Lung (tissue), 16 donors: Measurements from ENCODE around the gene TAB3. TPM values are rescaled to one million over a fixed set of nuclear protein-coding genes. Genes with fewer than 3 reads are reported as not detected.
A peak's percentile ranks its signal among the peaks of the same experiment; 100 is the strongest.

Experiments
- ATAC-seq: fragments of 200-7000 bp; cut with Tn5 transposase; one replicate; pipeline ENCODE4 v1.9.1; 2020; ENCODE audit warnings: moderate number of reproducible peaks; ENCODE audit not compliant: insufficient read depth, low FRiP score
- DNase-seq, 3 donors: peaks; one replicate each; pipeline ENCODE4 v3.0.0-alpha.2; 2013 to 2017
- H3K27ac ChIP-seq, 2 donors: one replicate each; pipeline ENCODE4 v1.5.1; 2013; ENCODE audit warnings: mild to moderate bottlenecking in 2 of 2, moderate library complexity in 2 of 2, control low read depth in 1 of 2, inconsistent platforms in 1 of 2, low read depth in 1 of 2, low read length in 1 of 2
- H3K27me3 ChIP-seq, 3 donors: one replicate each; pipeline ENCODE4 v1.5.1; 2013; ENCODE audit warnings: low read length in 2 of 3; ENCODE audit not compliant: control insufficient read depth in 3 of 3, insufficient read depth in 3 of 3
- H3K36me3 ChIP-seq, 4 donors: one replicate each; pipeline ENCODE4 v1.5.1; 2013; ENCODE audit warnings: low read length in 4 of 4, mild to moderate bottlenecking in 1 of 4, moderate library complexity in 1 of 4; ENCODE audit not compliant: control insufficient read depth in 4 of 4, insufficient read depth in 4 of 4
- H3K4me1 ChIP-seq, 5 donors: one replicate each; pipeline ENCODE4 v1.5.1; 2013; ENCODE audit warnings: low read length in 5 of 5, mild to moderate bottlenecking in 2 of 5, moderate library complexity in 1 of 5; ENCODE audit not compliant: control insufficient read depth in 5 of 5, insufficient read depth in 5 of 5
- H3K4me3 ChIP-seq: one replicate; pipeline ENCODE4 v1.5.1; 2013; ENCODE audit warnings: mild to moderate bottlenecking, control low read depth, moderate library complexity
- H3K9ac ChIP-seq, 2 donors: one replicate each; pipeline ENCODE4 v1.5.1; 2013; ENCODE audit warnings: low read length in 2 of 2, control low read depth in 1 of 2; ENCODE audit not compliant: insufficient read depth in 1 of 2
- H3K9me3 ChIP-seq, 4 donors: one replicate each; pipeline ENCODE4 v1.5.1; 2013; ENCODE audit warnings: low read length in 3 of 4, mild to moderate bottlenecking in 1 of 4, moderate library complexity in 1 of 4; ENCODE audit not compliant: control insufficient read depth in 4 of 4, insufficient read depth in 3 of 4
- WGBS, 2 donors: extraction: QIAGEN DNeasy Blood & Tissue Kit; methylation state at CpG; one replicate each; pipeline ENCODE4 v1.1.7; 2013; 5-methylcytosine and 5-hydroxymethylcytosine counted together
- long read RNA-seq, 5 donors: transcript quantifications; one replicate each; lab custom pipeline, GENCODE V29; 2026
- polyA plus RNA-seq, 2 donors: library from polyadenylated mRNA; stranded (reverse); fragments of 200-250 nt; gene quantifications; one replicate each; pipeline ENCODE4 v1.2.1, GENCODE V29; 2013
- total RNA-seq, 2 donors: library from RNA; depleted of rRNA in 1 of 2; stranded (reverse); fragments of >200 nt in 1 of 2; gene quantifications; one replicate each; pipeline ENCODE4 v1.2.1, GENCODE V29; 2014 to 2021
- TF ChIP-seq, protein P1 (sequence below): IDR thresholded peaks from 2 replicates; pipeline ENCODE4 v1.5.1; 2012; ENCODE audit warnings: mild to moderate bottlenecking; ENCODE audit errors: control extremely low read depth, extremely low read depth
- donor health status: control.
- donor health status: control.
- donor health status: Bipolar disorder and iron deficiency.
- donor health status: healthy.
- donor health status: DM: yes; HTN: yes; CAD: no.

The TAB3 gene, protein sequence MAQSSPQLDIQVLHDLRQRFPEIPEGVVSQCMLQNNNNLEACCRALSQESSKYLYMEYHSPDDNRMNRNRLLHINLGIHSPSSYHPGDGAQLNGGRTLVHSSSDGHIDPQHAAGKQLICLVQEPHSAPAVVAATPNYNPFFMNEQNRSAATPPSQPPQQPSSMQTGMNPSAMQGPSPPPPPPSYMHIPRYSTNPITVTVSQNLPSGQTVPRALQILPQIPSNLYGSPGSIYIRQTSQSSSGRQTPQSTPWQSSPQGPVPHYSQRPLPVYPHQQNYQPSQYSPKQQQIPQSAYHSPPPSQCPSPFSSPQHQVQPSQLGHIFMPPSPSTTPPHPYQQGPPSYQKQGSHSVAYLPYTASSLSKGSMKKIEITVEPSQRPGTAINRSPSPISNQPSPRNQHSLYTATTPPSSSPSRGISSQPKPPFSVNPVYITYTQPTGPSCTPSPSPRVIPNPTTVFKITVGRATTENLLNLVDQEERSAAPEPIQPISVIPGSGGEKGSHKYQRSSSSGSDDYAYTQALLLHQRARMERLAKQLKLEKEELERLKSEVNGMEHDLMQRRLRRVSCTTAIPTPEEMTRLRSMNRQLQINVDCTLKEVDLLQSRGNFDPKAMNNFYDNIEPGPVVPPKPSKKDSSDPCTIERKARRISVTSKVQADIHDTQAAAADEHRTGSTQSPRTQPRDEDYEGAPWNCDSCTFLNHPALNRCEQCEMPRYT
- 10 to 100 TPM; 17.2 to 24.8 TPM for total RNA-seq
- 10 to 100 TPM in 1 of 2 donors, 1 to 10 TPM in 1; 7.6 to 10.3 TPM for polyA plus RNA-seq
- long read RNA-seq, donor 1, partial matches to known transcripts: 11 of 15 reads
- long read RNA-seq, donor 1, other reads (novel, unspliced or antisense): 0 of 15 reads
- long read RNA-seq, donor 2, partial matches to known transcripts: 7 of 9 reads
- long read RNA-seq, donor 2, other reads (novel, unspliced or antisense): 0 of 9 reads
- long read RNA-seq, donor 3, partial matches to known transcripts: 0 of 3 reads
- long read RNA-seq, donor 3, other reads (novel, unspliced or antisense): 0 of 3 reads
- long read RNA-seq, donor 4, partial matches to known transcripts: 0 of 4 reads
- long read RNA-seq, donor 4, other reads (novel, unspliced or antisense): 0 of 4 reads
- long read RNA-seq, donor 5, transcript TAB3-201 (6 exons, 805 nt): major isoform, 8 of 8 reads
- long read RNA-seq, donor 5, partial matches to known transcripts: 0 of 8 reads
- long read RNA-seq, donor 5, other reads (novel, unspliced or antisense): 0 of 8 reads

DNA sequence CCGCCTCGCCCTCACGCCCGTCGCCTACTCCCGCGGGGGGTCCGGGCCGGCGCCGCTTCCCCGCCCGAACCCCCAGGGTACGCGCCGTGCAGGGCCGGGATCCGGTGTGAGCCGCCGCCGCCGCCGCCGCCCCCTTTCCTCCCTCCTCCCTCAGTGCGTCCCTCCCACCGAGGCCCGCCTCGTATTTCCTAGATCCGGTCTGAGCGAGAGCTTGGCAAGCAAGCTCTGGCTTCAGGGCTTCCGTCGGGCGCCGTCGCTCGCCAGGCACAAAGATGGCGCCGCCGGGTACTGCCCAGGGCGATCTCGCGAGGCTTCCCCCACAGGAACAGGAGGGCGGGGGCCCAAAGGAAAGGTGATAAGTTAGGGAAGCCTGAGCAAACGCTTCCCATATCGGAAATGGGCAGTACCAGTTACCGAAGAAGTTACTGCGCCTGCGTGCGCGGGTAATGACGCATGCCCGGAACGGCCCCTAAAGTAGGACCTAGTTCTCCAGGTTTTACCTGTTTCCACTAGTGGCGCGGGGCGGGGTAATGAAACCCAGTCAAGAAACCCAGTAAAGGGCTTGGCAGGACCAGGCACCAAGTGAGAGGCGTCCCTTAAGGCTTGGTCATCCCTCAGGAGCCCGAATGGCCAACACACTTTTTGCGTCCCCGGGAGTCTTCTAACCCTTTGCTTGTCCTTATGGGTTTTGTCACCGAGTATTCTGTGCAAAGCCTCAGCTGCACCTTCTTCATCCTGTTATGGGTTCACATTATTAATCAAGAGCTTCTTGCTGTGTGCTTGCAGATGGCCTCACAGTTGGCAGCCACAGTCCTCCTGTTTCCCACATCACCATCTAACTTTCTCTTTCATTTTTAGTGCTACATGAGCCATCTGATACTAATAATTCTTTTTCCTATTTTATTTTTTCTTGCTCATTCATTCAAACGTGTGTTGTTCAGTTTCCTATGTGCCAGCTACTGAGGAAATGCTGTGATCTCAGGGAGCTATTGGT, at the start of gene TAB3:
TSS of gene TAB3 (minus strand) at position 108 of the 994 bp plus-strand sequence. CDS start 29,666 bp downstream, outside the sequence.
- Histone ChIP-seq H3K9me3 (peaks cover 0 to 7% (median 0%) of the 10 kb centered on the region in 4 donors), H3K9ac (peak within 1 kb of the TSS; percentile 14 to 76), H3K36me3 (no peaks in the 10 kb centered on the region), H3K4me3 (peak within 1 kb of the TSS; percentile 66), H3K27me3 (no peaks in the 10 kb centered on the region), H3K4me1 (peaks cover 0 to 2% (median 0%) of the 10 kb centered on the region in 5 donors), H3K27ac (peak within 1 kb of the TSS; percentile 89 to 90)
- DNase-seq: peak; percentile 95 to 97 (median 96)
- peak; percentile 93 for ATAC-seq
- TF ChIP-seq, protein P1, sequence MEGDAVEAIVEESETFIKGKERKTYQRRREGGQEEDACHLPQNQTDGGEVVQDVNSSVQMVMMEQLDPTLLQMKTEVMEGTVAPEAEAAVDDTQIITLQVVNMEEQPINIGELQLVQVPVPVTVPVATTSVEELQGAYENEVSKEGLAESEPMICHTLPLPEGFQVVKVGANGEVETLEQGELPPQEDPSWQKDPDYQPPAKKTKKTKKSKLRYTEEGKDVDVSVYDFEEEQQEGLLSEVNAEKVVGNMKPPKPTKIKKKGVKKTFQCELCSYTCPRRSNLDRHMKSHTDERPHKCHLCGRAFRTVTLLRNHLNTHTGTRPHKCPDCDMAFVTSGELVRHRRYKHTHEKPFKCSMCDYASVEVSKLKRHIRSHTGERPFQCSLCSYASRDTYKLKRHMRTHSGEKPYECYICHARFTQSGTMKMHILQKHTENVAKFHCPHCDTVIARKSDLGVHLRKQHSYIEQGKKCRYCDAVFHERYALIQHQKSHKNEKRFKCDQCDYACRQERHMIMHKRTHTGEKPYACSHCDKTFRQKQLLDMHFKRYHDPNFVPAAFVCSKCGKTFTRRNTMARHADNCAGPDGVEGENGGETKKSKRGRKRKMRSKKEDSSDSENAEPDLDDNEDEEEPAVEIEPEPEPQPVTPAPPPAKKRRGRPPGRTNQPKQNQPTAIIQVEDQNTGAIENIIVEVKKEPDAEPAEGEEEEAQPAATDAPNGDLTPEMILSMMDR: no peak
- WGBS, 2 donors: 0 to 26% methylated on average over 31 to 62 of the region's 62 CpGs

DNA sequence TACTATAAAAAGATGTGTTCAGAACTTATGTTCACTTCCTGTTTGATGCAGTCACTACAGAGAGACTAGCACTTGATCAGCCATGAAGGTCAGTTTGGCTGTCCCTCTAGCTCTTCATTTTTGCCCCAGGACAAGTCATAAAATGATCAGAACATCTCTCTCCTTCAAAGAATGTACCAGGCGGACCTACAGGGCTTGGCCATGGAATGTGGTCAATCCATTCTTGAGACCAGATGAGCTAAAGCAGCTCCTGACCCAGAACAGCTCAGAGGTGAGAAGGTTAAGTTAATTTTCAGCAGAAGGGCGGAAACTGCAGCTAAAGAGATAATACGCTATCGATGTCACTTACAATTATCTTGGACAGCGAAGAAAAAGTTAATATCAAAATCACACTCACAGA, 49.2 kb upstream of the TAB3 start:
- no peak overlapping the region for H3K27ac ChIP-seq
- no peaks in the 10 kb centered on the region for H3K4me1 ChIP-seq
- no peaks in the 10 kb centered on the region for H3K9me3 ChIP-seq
- WGBS, 2 donors: 90 to 96% methylated on average over 5 of the region's 5 CpGs
- TF ChIP-seq, protein P1: no peak
- H3K4me3 ChIP-seq: no peak overlapping the region
- H3K9ac ChIP-seq: no peak overlapping the region
- ATAC-seq (no peak), DNase-seq (no peak)
- peaks cover 0 to 2% (median 0%) of the 10 kb centered on the region in 3 donors for H3K27me3 ChIP-seq
- H3K36me3 ChIP-seq: no peaks in the 10 kb centered on the region

DNA sequence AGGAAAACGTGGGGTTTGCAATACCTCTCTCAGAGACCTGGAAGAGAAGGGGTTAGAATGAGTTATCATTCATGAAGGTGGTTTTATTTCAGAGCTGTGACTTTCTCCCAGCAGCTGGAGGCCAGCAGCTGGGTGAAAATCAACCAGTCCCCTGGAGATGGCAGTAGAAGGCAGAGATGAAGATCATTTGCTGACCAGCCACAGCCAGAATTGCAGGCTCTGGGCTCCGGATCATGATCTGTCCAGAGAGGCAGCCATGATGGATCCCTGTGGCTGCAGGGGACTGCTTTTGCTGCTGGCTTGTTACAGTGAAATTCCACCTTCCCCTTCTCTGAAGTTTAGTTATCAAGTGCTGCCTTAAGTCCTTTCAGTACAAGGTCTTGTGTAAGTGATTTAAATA, 46.9 kb upstream of the TAB3 start:
- Histone ChIP-seq H3K36me3 (no peaks in the 10 kb centered on the region), H3K4me1 (no peaks in the 10 kb centered on the region), H3K9ac (no peak overlapping the region), H3K27ac (no peak overlapping the region), H3K9me3 (no peaks in the 10 kb centered on the region), H3K4me3 (no peak overlapping the region), H3K27me3 (peaks cover 0 to 7% (median 0%) of the 10 kb centered on the region in 3 donors)
- DNase-seq (peak; percentile 19 to 39 (median 21)), ATAC-seq (peak; percentile 56)
- WGBS, 2 donors: 23 to 42% methylated on average over 2 of the region's 2 CpGs
- TF ChIP-seq, protein P1: no peak
